Stimulated activated CD4-positive, alpha-beta T cell treated with anti-CD3 and anti-CD28 coated beads, Interleukin-1b, Interleukin-23, amount 100 ng/mL, for 24 hours (primary cell): Measurements from ENCODE around the gene SPSB1.
"Not testable (repeated sequence)": the region's sequence is repeated elsewhere in the genome, so short reads cannot be mapped to it uniquely, and the experiment has no call there.

Experiments
- DNase-seq, 4 experiments: peaks; one replicate each; pipeline ENCODE4 v3.0.0-alpha.2; 2020; ENCODE audit warnings: low read depth in 4 of 4, low spot score in 1 of 4

SPSB1 gene

DNA sequence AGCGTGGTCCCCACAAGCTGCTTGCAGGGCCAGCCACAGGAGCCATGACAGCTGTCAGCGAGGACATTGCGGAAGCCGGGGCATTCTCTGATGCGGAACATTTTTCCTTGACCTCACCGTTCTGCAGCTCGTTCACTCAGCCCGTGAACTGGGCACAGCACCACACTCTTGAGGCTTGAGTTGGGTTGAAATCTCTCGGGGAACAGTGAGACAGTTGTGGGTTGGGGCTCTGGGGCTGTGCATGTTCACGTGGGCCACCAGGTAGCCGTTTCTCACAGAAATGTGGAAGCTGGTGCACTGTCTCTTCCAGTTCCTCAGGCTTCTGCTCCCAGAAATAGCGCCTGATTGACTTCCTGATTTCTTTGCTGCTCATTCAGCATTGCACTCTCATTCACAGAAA lies 69.8 kb downstream of the SPSB1 start:
- DNase-seq, result no peak

DNA sequence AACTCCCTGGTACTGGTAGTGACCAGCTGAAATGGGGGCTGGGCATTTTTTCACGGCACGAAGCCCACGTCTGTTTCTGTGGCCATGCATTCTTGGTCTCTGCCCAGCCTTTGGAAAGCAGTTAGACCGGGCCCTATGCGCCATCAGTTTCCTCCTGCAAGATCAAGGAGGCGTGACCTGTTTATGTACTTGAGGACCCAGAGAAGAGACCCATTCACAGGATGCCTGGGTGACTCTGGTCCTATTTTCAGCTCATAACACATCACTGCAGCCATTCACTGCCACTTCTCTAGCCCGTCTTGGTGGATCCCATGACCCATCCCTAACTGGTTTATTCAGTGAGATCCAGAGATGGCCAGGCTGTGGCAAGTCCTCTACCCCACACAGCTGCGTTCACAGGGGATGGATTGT lies 70.4 kb downstream of the SPSB1 start:
- DNase-seq, result no peak

DNA sequence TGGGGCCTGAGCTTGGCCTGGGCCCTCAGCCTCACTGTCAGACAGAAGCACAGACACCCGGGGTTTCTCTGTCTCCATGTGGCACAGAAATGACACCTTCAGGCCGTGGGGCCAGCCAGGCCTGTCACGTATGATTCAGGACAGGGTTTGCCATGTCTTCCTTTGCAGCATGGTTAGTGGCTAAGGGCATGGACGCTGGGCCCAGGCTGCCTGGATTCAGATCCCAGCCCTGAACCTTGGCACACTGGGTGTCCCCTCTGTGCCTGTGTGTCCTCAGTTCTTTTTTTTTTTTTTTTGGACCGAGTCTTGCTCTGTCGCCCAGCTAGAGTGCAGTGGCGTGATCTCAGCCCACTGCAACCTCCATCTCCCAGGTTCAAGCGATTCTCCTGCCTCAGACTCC lies 73.6 kb downstream of the SPSB1 start:
- no peak for DNase-seq

DNA sequence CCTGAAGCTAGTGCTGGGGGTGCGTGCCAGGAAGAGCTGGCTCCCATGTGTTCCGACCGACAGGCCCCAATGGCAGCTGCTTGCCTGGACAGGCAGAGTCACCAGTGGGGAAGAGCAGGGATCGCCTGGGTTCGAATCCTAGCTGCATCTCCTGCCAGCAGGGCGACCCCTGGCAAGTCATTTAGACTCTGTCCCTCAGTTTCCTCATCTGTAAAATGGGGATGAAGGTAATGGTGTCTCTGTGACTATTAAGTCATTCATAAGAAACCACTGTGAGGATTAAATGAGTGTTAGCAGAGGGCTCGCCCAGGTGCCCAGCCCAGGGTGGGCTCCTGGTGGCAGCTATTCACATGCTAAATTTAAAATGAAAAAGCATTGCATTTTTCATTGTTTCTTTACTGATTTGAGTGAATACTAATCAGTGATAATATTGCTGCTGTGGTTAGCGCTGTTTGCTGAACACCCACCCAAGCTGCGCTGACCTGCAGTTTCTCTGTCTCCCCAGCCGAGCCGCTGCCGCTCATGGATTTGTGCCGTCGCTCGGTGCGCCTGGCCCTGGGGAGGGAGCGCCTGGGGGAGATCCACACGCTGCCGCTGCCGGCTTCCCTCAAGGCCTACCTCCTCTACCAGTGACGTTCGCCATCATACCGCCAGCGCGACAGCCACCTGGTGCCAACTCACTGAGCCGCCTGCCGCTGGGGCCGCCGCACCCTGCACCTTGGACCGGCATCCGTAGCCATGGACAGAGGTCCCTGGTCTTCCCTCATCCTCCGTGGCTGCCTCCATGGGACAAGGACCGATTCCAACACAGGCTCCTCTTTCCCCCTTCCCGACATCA lies 74.5 kb downstream of the SPSB1 start:
- no peak for DNase-seq

DNA sequence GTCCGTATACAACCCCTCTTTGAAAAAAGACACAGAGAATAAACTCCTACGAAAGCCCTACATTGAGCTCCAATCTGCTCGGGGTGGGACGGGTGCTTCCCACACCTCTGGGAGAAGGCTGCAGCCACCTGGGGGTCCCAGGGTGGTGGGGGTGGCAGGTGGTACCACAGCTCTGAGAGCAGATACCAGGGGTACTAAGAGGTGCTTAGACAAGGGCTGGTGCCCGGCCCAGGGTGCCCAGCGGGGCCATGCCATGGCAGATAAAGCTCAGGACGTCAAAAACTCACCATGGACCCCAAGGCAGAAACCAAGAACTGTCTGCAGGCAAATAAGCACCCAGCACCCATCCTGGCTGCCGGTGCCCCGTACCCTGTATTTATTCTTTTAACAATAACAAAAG lies 75.1 kb downstream of the SPSB1 start:
- DNase-seq, result no peak

DNA sequence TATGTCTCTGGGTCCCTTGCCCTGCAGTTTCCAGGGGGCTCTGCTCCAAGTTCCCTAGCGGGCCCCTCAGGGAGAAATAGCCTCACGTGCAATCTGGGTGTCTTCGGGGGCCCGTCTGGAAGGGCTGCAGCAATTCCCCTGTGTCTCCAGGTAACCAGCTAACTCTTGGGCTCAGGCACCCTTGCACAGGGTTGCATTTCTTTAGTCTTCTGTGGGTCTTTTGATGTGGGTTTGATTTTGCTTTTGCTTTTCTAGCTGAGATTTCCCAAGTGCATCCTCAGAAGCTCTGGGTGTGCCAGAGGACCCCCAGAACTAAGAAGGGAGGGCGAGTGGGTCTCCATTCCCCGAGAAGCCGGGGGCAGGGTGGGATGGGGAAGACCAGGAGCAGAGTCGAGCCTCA lies 75.7 kb downstream of the SPSB1 start:
- no peak for DNase-seq

DNA sequence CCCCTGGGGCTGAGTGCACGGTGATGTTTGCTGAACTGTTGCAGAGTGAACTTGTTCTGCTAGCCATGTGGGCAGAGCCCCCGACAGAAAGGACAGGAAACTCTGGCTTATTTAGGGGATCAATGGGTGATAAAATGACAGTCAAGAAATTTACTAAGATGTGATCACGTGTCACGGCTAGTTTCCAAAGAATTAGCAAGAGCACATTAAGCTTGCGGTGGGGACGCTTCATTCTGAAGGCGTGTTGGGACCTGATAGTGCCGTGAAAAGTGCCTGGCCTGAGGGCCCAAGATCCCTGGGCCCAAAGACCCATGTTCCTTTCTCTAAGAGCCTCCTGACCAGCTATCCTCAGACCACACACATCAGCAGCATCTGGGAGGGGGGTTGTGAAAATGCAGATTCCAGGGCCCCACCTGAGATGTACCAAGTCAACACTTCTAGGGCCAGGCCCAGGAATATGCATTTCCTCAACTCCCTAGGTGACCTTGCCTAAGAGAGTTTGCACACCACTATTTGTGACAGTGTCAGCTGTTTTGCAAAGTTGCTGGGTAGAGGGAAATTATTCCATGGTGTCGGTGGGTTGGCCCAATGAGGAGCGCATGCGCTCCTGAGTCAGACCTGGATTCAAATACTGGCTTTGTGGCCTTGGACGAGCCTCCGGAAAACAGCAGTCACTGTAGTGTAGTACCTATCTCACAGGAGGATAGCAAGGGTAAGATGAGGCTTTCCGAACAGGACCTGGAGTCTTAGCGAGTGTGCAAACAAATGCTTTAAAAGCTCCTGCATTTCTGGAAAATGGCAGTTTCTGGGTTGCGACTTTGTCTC lies 77.5 kb downstream of the SPSB1 start:
- no peak for DNase-seq

DNA sequence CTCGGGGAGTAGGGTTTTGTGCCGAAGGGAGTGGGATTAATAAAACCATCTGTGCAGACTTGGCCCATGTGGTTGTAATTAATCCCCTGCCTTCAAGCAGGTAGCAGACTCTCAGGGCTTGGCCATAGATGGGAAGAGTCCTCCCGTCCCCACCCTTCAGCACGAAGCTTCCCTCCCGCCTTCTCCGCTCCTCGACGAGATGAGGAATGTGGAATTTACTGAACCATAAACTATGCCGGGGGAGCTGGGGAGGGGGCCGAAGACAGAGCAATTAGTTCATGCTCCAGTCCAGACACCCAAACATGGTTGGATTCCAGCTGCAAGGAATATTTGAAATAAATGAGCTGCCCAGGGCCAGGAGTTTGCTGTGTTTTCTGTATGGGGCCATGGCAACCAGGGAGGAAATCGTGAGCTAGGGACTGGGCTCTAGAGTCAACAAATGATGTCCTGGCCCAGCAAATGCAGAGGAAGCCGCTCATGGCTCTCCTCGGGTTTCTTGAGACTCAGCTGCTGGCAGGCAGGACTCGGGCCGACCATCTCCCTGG lies 78.8 kb downstream of the SPSB1 start:
- no peak for DNase-seq

DNA sequence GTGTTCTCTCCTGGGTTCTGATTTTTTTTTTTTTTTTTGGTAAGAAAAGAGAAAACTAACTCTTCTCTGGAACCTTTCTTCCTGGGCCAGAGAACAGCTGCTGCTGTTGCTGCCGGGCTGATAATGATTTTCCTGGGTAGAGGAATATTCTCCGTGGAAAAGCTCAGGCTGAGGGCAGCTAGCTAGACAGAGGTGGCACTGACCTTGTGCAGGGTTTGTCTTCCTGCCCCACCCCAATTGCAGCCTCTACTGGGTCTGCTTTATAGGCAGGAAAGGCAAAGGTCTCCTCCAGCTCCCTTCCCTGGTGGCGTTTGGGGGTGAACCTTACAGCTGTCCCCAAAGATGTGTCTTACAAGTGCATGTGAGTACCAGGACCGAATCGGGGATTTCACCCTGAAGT lies 79.3 kb downstream of the SPSB1 start:
- no peak for DNase-seq

DNA sequence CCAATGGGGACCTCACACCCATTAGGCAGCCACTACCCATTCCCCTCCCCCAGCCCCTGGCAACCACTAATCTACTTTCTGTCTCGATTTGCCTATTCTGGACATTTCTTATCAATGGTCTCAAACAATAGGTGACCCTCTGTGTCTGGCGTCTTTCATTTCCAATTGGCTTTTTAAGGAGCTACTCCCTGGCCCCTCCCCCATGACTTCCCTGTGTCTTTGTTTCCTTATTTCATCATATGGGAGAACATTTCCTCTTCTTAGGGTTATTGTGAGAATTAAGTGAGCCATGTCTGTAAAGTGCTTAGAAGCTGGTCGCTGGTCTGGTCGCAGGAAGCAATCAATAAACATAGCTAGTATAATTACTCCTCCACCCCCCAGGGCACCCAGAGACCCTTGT lies 80.9 kb downstream of the SPSB1 start:
- DNase-seq, result no peak

DNA sequence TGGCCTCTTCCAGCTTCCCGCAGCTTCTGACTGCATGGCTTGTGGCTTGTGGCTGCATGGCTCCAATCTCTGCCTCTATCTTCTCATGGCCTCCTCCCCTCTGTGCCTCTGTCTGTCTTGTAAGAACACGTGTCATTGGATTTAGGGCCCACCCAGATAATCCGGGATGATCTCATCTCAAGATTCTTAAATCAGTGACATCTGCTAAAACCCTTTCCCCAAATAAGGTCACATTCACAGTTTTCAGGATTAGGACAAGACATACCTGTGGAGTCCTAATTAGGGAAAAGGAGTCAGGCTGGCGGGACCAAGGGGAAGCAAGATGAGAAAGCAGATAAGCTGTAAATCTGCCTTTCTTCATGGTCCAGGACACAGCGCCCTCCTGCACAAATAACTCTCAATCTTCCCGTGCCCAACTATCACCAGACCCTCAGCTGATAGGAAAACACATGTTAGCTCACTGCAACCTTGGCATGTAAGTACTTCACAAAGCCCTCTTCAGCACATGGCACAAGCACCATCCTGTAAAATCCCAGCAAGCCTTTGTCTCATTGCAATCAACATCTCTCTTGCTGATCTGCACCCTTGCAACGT lies 82.2 kb downstream of the SPSB1 start:
- no peak for DNase-seq

DNA sequence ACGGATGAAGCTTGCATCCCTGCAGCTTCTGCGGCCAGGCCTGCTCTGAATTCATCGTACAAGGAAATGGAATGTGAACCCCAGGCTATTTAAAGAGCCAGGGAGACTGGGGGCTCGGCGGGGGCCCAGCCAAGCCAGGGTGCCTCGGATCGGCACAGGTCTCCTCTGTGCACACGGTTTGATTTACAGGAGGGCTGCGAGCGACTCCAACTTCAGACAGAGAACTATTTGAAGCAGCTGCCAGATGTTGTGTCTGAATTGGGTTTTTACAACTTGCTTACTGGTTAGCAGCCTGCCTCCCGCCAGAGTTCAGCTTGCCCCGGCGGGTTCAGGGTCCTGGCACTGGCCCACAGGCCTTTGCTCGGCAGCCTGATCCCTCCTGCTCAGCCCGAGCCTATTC lies 83.2 kb downstream of the SPSB1 start:
- DNase-seq, result no peak

DNA sequence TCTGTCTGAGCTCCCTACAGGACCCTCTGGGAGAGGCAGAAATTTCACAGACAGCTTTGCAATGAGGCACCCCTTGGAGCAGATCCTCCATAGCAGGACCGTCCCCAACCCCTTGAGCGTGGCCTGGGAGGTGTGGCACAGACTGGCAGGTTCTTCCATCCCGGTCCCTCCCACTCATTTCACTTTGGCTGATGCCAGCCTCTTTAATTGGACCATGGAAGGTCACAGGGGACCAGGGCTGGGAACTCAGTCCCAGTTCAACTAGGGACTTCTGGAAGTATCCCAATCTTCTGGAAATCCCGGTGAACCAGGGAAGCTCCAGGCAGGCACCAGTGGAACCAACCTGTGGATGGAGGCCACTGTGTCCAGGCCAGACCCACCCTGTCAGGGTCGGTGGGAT lies 83.7 kb downstream of the SPSB1 start:
- DNase-seq, result no peak

DNA sequence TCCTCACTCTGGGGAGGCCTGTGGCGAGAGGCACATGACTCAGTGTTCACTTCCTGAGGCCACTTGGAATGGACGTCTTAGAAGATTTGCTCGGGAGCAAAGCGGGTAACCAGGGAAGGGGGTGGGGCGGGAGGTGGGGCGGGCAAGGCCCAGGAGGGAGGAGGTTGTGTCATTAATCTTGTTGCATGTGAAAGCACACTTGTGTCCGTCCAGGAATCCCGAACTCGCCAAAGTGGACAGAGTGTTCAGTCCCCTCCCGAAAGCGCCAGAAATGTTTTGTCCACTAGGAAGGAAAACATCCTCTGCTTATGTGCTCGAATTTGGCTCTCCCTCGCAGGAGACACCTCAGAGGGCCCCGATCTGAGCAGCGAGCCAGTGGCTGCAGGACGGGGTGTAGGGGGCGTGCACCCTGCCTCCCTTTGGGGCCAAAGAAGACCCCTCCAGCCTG lies 84.2 kb downstream of the SPSB1 start:
- no peak for DNase-seq

DNA sequence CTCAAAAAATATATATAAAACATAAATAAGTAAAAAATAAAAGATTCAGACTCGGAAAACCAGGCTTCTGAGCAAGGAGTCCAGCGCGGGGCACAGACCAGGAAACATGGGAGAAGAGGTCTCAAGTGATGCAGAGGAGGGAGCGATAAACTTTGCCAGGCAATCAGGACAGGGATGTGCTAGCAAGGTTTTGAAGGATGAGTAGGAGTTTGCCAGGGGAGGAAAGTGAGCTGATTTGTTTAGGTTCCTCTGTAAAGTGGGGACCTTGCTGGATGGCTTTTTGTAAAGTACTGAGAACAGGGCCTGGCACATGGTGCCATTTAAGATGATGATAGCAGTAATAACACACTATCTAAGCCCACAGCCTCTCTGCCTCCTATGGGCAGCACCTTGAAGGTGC lies 86.1 kb downstream of the SPSB1 start:
- no peak for DNase-seq

DNA sequence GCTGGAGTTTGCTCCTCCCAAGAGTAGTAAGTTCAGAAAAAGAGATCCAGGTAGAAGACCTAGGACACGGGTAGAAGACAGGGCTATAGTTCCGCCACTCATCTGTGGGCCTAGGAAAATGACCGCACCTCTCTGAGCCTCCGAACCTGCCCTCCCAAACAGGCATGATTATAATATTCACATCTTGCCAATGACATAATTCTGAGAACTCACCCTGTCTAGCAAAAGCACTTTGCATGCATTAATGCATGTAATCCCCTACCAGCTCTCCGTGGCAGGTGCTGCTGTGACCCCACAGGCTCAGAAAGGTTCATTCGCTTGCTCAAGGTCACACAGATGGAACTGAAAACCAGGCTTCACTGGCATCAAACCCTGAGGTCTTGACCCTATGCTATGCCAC lies 88.0 kb downstream of the SPSB1 start:
- DNase-seq, result no peak

DNA sequence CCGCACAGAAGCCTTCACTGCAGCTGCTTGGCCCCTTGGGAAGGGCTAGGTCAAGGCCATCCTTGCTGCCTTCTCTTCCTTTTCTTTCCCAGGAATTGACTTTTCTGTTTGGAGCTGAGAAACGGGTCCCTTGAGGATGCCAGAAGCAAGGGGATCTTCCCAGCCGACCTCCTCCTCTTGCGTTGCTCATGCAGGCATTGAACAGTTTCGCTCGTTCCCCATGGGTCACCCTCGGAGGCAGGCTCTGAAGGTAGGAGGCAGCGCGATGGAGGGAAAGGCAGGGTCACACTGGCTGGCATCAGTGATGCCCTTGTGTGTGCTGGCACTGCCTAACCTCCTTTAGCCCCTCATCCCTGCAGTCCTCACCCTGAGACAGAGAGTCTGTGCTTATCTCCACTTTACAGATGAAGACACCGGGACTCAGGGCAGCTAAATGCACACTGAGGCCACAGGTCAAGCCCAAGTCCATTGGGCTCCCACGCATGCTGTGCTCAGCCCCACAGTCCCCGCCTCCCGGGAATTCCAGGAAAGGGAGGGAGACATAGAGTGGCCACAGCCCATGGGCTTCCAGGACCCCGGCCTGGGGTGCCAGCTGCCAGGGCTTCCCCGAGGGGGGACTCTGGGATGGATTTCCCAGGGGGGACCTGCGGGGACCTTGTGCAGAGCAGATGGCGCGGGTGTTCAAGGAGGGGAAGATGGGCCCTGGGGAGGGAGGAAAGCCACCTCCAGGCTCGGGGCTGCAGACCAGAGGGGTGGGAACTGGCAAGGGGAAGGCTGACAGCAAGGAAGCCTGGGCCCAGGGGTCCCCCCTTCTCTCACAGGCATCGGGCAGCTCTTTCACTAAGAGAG lies 90.2 kb downstream of the SPSB1 start:
- DNase-seq, result no peak

DNA sequence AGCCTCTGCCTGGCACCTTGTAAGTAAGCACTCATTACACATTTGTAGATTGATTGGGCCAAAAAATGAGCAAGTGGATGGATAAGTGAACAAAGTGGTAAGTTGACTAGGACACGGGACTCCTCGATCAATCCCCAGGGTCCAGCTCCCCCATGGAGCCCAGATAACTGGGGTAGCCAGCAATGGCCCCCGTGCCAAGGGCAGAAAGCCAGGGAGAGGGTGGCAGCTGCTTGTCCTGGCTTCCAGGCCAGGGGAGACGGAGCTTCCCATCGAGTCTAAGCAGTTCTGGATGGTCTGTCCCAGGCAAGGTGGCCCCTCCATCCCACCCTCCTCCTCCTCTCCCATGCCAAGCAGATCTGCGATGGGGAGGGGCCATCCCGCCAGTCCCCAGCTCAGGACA lies 91.4 kb downstream of the SPSB1 start:
- DNase-seq, result no peak

DNA sequence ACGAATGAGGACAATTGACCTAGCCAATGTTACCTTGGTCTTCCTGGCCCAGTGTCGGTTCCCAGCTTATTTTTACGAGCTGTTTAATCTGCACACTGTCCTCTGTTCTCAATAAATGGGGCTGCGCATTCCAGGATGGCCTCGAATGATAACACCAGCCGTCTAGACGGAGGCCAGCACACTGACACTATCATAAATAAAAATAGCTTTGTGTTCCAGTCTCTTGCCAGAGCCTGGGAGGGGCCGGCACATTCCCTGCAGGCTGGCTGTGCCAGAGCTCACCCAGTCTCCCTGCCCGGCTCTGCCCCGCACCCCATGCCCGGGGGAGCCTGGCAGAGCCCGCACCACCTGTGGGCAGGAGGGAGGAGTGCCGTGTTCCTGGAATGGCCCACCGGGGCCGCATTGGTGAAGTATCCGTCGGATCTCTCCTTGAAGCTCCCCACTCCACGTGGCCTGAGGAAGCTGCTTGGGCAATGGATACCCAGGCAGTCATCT lies 92.1 kb downstream of the SPSB1 start:
- DNase-seq, result no peak

DNA sequence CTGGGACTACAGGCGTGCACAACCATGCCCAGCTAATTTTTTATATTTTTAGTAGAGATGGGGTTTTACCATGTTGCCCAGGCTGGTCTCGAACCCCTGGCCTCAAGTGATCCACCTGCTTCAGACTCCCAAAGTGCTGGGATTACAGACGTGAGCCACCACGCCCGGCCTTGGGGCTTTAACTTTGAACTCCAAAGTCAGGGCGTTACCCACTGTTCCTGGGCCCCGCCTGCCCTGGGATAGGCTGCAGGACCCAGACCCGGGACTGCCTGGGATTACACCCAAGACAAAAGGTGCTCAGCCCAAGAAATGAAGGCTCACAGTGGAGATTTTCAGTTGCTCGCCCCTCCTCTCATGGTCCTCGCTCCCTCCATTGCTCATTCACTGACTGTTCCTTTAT lies 92.7 kb downstream of the SPSB1 start:
- not testable (repeated sequence) for DNase-seq
